ENCODE data around the gene STING1.
"Not testable (repeated sequence)": the region's sequence is repeated elsewhere in the genome, so short reads cannot be mapped to it uniquely, and the experiment has no call there.

STING1 gene

GRCh38 chr5:139501381-139501780 is 18.8 kb upstream of the STING1 start:
- no peak for DNase-seq

- no peak for DNase-seq
These were observed 13.3 kb upstream of the STING1 start for GRCh38 chr5:139495638-139496435.

DNA sequence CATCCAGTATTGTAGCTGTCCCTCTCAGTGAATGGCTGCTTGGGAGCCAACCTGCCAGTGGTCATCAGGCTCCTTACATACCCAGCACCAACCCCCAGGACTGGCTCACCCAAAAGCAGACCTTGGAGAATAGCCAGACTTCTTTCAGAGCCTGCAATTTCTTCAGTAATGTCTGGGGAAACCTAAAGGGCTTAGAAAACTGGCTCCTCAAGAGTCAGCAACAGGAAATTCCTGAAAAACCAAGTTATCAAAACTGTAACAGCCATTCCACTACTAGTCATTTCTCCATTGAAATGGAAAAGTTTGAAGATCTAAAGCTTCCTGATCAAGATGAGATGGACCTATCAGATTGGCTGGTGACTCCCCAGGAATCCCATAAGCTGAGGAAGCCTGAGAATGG is 12.3 kb upstream of the STING1 start:
- DNase-seq = no peak

GRCh38 chr5:139494256-139494655 is 11.7 kb upstream of the STING1 start:
- DNase-seq = no peak

DNA sequence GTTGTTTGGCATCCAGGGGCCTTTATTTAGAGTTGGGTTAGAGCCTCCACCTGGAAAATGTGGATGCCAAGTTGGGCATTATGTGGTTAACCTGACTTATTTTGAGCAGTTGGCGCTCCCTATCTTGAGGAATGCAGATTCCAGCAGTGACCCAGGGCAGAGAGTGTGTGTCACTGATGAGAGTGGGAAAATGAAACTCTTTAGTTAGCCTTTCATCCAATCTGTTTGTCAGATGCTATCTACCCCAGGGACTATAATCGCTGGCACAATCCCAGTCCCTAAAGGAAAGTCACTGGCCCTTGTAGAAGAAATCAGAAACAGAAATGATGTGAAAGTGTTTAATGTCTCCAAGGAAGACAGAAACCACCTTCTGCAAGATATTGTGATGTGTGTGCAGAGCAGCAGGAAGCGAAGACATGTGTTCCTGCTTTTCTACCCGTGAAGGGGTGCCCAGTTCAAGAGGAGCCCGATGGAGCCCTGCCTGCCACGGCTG is 10.2 kb upstream of the STING1 start:
- no peak for DNase-seq

DNA sequence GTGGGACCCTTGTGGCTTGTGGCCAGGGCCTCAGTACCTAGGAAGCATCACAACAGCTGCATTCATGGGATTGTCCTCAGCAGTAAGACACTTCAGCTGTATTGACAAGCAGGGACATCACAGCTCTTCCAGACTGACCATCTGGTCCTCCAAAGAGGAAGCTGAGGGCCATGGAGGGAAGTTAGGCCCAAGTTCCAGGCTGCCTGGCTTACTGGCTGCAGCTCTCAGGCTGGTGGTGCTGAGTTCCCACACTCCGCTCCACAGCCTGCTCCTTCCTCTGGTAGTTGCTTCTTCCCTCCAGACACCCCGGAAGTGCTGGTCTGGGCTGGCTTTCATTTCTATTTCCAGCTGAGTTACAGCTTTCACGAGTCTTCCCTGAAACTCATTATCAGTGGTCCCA is 5.7 kb upstream of the STING1 start:
- DNase-seq = no peak

DNA sequence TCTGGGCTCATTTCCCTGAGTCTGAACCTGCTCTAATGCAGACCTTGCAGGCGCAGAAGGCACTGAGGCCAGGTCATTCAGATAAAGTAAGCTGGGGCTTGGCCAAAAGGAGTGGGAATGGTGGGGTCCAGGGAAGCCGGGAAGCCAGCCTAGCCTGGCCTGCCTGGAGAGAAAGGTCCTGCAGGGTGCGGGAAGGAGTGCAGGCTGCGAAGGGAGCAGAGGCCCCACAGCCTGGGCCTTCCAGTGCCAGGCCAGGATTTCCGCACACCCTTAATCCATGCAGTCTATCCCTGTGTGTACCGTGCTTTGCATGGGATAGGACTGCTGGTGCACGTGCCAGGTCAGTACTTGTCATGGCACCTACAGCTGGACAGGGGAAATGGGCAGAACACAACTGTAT is 3.6 kb upstream of the STING1 start:
- no peak for DNase-seq

DNA sequence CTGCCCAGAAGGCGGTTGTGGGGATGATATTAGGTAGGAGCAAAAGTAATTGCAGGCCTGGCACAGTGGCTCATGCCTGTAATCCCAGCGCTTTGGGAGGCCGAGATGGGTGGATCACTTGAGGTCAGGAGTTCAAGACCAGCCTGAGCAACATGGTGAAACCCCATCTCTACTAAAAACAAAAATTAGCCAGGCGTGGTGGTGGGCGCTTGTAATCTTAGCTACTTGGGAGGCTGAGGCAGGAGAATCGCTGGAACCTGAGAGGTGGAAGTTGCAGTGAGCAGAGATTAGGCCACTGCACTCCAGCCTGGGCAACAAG is 291 bp upstream of the STING1 start:
- not testable (repeated sequence) for DNase-seq

DNA sequence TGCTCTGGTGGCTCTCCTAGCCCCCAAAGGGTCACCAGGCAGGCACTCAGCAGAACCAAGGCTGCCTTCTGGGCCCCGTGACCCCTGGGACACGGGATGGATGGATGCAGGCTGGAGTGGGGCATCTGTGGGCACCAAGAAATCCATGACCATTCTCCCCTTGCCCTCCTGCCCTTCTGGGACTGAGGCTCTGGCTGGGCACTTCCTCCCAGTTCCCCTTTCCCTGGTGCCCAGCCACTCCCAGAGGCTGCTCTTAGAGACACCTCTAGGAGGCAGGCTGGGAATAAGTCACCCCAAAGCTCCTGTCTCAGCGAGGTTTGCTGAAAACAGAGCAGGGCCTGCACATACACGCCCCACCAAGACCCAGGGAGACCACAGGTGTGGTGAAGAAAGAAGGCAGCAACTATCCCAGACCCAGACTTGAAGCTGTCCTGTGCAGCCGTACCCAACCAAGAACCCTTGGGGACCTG is 943 bp downstream of the STING1 start:
- DNase-seq = no peak

- no peak for DNase-seq
These were observed 1.4 kb downstream of the STING1 start for GRCh38 chr5:139481122-139481533.

DNA sequence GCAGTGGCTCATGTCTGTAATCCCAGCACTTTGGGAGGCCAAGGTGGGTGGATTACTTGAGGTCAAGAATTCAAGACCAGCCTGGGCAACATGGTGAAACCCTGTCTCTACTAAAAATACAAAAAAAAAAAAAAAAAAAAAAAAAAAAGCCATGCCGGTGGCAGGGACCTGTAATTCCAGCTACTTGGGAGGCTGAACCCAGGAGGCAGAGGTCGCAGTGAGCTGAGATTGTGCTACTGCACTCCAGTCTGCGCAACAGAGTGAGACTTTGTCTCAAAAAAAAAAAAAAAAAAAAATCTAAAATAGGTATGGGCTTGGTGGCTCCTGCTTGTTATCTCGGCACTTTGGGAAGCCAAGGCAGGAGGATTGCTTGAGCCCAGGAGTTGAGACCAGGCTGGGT is 2.8 kb downstream of the STING1 start:
- not testable (repeated sequence) for DNase-seq

- DNase-seq = not testable (repeated sequence)
These were observed 3.7 kb downstream of the STING1 start for GRCh38 chr5:139478657-139479423.

- no peak for DNase-seq
These were observed 6.5 kb downstream of the STING1 start for GRCh38 chr5:139475865-139476617.

DNA sequence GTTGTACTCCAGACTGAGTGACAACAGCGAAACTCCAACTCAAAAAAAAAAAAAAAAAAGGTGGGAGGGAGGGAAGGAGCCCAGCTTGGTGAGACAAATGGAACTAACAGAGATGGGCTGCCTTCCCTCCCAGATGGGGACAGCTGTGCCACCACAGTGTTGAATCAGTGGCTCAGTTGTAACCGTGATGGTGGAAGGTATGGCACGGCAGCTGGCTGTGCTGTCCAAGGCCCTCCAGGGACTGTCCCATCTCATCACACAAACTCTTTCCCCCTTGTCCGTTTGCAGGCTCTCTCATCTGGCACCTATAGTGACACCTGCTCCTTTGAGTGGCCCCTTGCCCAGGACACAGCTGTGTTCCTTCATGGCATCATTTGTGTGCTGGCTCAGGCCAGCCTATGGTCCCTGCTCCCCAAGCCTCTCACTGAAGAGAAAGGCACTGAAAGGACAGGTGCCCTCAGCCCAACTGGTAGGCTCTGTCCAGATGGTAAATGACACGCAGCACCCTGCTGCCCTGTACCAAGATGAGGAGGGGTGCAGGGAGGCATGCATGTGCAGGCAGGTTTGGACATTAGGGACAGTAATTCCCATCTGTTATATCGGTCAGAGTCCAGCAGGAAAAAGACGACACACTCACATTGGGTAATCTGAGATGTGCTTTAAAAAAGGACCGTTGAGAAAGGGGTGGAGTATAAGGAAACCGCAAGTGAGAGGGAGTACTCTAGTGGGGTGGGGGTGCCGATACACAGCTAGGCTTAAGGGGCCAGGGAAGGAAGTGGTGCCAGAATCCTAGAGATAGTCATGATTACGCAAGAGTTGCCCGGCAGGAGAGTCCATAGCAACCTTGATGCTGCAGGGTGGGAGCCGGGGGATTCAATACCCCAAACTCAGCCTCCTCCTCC is 7.4 kb downstream of the STING1 start:
- no peak for DNase-seq

DNA sequence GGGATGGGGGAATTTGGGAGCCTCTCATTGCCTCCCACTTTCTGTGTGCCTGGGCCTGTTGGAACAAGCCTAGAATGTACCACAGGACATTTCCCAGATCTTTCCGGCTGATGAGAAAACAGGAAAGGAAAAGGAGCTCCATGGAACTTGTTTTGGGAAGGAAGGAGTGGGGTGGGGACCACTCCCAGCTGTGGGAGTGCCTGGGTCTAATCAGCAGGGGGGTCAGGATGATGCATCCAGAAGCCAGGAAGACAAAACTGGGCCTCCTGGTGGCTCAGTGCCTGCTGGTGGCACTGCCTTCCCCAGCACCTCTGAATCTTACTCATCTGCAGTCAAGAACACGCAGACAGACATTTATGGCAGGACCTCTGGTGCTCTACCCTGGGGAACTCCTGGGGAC is 9.0 kb downstream of the STING1 start:
- DNase-seq = no peak

- DNase-seq = no peak
These were observed 9.5 kb downstream of the STING1 start for GRCh38 chr5:139473105-139473504.

- no peak for DNase-seq
These were observed 10.1 kb downstream of the STING1 start for GRCh38 chr5:139472386-139473030.

DNA sequence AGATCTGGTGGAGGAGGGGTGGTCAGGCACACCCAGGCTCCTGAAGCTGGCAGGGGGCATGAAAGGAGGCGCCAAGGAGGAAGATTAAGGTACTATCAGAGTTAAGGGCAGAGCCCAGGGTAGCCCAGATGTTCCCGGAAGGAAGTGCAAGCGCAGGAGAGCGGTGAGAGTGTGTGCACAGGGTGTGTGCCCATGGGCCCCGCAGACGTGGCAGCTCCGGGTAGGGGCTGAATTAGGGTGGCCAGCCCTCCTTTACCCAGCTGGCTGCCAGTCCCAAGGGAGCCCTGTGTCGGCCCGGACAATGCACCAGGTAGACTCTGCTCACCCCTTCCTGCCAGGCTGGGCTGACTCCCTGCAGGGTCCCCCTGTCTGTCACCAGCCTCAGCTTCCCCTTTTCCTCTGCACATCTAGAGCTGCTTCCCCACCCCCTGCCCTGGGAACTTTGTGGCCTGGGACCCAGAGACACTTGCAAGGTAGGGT is 11.7 kb downstream of the STING1 start, which contains the start of gene SMIM33:
Gene SMIM33 (plus strand): TSS at position 184 of the 480 bp plus-strand sequence. CDS start 118 bp downstream, at position 302.
- DNase-seq = no peak

DNA sequence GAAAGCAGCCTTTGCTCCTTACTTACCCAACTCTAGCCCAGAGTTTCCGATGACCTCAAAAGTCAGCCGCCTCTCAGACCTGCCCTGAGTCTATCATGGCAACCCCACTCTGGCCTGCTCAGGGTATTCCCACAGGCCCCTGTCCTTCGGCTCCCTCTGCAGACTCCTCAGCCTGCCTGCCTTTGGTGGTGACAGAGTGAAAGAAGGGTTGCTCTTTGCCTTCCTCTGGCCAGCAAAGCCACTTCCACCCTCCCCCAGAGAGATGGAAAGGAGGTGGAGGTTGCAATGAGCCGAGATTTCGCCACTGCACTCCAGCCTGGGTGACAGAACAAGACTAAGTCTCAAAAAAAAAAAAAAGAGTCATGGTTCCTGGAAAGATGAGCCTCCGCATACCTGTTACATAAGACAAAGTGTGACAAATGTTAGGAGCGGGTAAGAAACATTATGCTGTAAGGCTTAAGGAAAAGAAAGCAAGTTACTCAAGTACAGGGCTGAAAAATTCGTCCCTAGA is 14.1 kb downstream of the STING1 start:
- DNase-seq = no peak

- no peak for DNase-seq
These were observed 19.8 kb downstream of the STING1 start, which contains the start of gene ECSCR for GRCh38 chr5:139462586-139463276. ECSCR (minus strand) TSS chr5:139462743; CDS start chr5:139462670, 73 bp downstream.

Data from 8988T (cell line).